T-cell (primary cell): ENCODE measurements around the gene ARHGEF12. TPM values are rescaled to one million over a fixed set of nuclear protein-coding genes. Genes with fewer than 3 reads are reported as not detected.

Experiments used
- ATAC-seq, 4 experiments: fragments of 200-7000 bp in 3 of 4; fragments of 150-1000 bp in 1 of 4; cut with Tn5 transposase; replicated peaks in 1 of 4; 1 replicate in 3 of 4; 2 replicates in 1 of 4; pipeline ENCODE4 v1.10.0; 2021; ENCODE audit warnings: moderate library complexity in 3 of 4, mild to moderate bottlenecking in 2 of 4, moderate number of reproducible peaks in 1 of 4
- CTCF ChIA-PET, 2 donors: fragments of 300-600 bp; sonication (Branson Sonifier 250); formaldehyde crosslinking; loops; one replicate each; lab custom pipeline; 2022; ENCODE audit warnings: antibody characterized with exemption in 2 of 2; lab: Charles Lee
- POLR2A ChIA-PET, 2 donors: fragments of 300-600 bp; sonication (Branson Sonifier 250); formaldehyde crosslinking; loops; one replicate each; lab custom pipeline; 2022; ENCODE audit warnings: antibody characterized with exemption in 2 of 2; lab: Charles Lee
- DNase-seq, 35 experiments: peaks; one replicate each; pipeline versions ENCODE4 v3.0.0 to v3.0.0-alpha.2; 2013 to 2023
- H3K27ac ChIP-seq: one replicate; pipeline ENCODE4 v1.5.1; 2013; ENCODE audit warnings: low read length
- H3K27me3 ChIP-seq, 2 experiments: replicated peaks in 1 of 2; 1 replicate in 1 of 2; 2 replicates in 1 of 2; pipeline versions ENCODE4 v1.6.1 to v1.7.0; 2013; ENCODE audit warnings: low read length in 1 of 2, mixed read lengths in 1 of 2; ENCODE audit not compliant: control insufficient read depth in 2 of 2, insufficient read depth in 2 of 2; ENCODE audit errors: extremely low read depth in 1 of 2
- H3K36me3 ChIP-seq, 2 donors: 1 replicate in 1 of 2; 2 replicates in 1 of 2; pipeline versions ENCODE4 v1.6.1 to v1.7.0; 2013; ENCODE audit warnings: low read length in 1 of 2; ENCODE audit not compliant: control insufficient read depth in 2 of 2, insufficient read depth in 1 of 2; ENCODE audit errors: extremely low read depth in 1 of 2
- H3K4me1 ChIP-seq, 2 experiments: 1 replicate in 1 of 2; 2 replicates in 1 of 2; pipeline versions ENCODE4 v1.6.1 to v1.7.0; 2013; ENCODE audit warnings: low read length in 2 of 2, mixed read lengths in 1 of 2; ENCODE audit not compliant: insufficient read depth in 2 of 2, control insufficient read depth in 1 of 2; ENCODE audit errors: extremely low read depth in 1 of 2
- H3K4me3 ChIP-seq, 2 donors: 1 replicate in 1 of 2; 2 replicates in 1 of 2; pipeline versions ENCODE4 v1.5.1 to v1.7.0; 2013; ENCODE audit warnings: mild to moderate bottlenecking in 2 of 2, low read length in 1 of 2, moderate library complexity in 1 of 2; ENCODE audit not compliant: control insufficient read depth in 1 of 2; ENCODE audit errors: extremely low read depth in 1 of 2
- H3K9me3 ChIP-seq: 2 replicates; pipeline ENCODE4 v1.7.0; 2013
- H3K27ac Mint-ChIP-seq, 2 donors: one replicate each; pipeline ENCODE4 v1.8.0; 2020 to 2021; ENCODE audit warnings: mild to moderate bottlenecking in 2 of 2, mixed read lengths in 2 of 2
- H3K27me3 Mint-ChIP-seq, 2 donors: one replicate each; pipeline ENCODE4 v1.8.0; 2021 to 2022; ENCODE audit warnings: mixed read lengths in 2 of 2
- H3K36me3 Mint-ChIP-seq: one replicate; pipeline ENCODE4 v1.8.0; 2021; ENCODE audit warnings: mixed read lengths
- H3K4me1 Mint-ChIP-seq, 3 donors: one replicate each; pipeline ENCODE4 v1.8.0; 2020 to 2022; ENCODE audit warnings: mixed read lengths in 3 of 3, mild to moderate bottlenecking in 1 of 3
- H3K4me3 Mint-ChIP-seq, 3 donors: one replicate each; pipeline ENCODE4 v1.8.0; 2020 to 2022; ENCODE audit warnings: mild to moderate bottlenecking in 3 of 3, mixed read lengths in 3 of 3, moderate library complexity in 3 of 3
- H3K9me3 Mint-ChIP-seq, 3 donors: one replicate each; pipeline ENCODE4 v1.8.0; 2020 to 2022; ENCODE audit warnings: mixed read lengths in 3 of 3
- WGBS: methylation state at CpG from one replicate; pipeline ENCODE4 v1.1.5; 2013; ENCODE audit warnings: missing lambda C conversion rate; ENCODE audit not compliant: insufficient coverage; 5-methylcytosine and 5-hydroxymethylcytosine counted together
- total RNA-seq, 35 experiments: library from RNA in 6 of 35; stranded (reverse) in 6 of 35; fragments of 120-200 nt in 1 of 35; gene quantifications; one replicate each; pipeline versions ENCODE4 v1.2.1 to v1.2.4 and lab custom pipeline; 2013 to 2026

The ARHGEF12 gene
- total RNA-seq, 5 donors from 2014 or later (not counting 1 experiment from before 2014, with no cell fraction given), result 4.8 to 12.8 (median 8.0) TPM

GRCh38 chr11:120333801-120334200 lies 2.4 kb upstream of the ARHGEF12 start:
- CTCF ChIA-PET, result interaction anchor here (0.6 to 2.2 kb wide), 7 partner anchors 9 to 861 kb away, joined by 3 to 10 read pairs (median 4); partner anchors contain the start of gene NECTIN1 (in 1 of the 2)
- Histone ChIP-seq H3K27me3 (peaks cover 13 to 14% of the 10 kb centered on the region in 2 experiments), H3K36me3 (no peaks in the 10 kb centered on the region), H3K9me3 (peaks cover 2% of the 10 kb centered on the region), H3K4me3 (no peak overlapping the region), H3K4me1 (peaks cover 12 to 20% of the 10 kb centered on the region in 2 experiments), H3K27ac (no peak overlapping the region)
- POLR2A ChIA-PET, result interaction anchor here in 1 of 2 donors (0.6 kb wide), 2 partner anchors 98 to 667 kb away, joined by 3 to 4 read pairs; no protein-coding TSS in a partner anchor
- Mint-ChIP-seq H3K36me3 (no peaks in the 10 kb centered on the region), H3K4me3 (no peak overlapping the region), H3K27ac (no peak overlapping the region), H3K27me3 (peaks cover 39 to 44% of the 10 kb centered on the region in 2 donors), H3K9me3 (no peaks in the 10 kb centered on the region), H3K4me1 (peaks cover 18 to 25% (median 24%) of the 10 kb centered on the region in 3 donors)
- ATAC-seq, result no peak
- DNase-seq, result no peak
- WGBS, result no CpG with 5 or more reads among the region's 1 CpG

DNA sequence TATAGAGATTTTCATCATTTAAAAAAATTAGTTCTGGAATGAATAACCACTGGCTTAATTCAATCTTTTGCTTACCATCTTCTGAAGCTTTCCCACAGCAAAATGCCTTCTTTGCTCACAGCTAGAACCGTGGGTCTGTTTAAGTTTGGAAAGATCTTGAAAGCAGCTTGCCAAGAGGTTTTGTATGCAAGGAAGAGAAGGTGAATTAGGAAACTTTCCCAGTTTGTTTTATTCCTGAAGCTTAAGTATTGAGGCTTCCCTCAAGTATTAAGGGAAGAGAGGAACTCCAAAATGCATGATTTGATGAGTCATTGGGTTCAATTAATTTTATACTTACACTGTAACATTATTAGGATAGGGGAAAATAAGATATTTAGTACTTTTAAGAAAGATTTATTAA lies 1.9 kb upstream of the ARHGEF12 start:
- H3K4me3 Mint-ChIP-seq, result no peak overlapping the region
- peaks cover 2% of the 10 kb centered on the region for H3K9me3 ChIP-seq
- ATAC-seq (no peak), DNase-seq (no peak)
- H3K27ac Mint-ChIP-seq, result no peak overlapping the region
- H3K36me3 ChIP-seq, result no peaks in the 10 kb centered on the region
- H3K4me3 ChIP-seq, result no peak overlapping the region
- H3K9me3 Mint-ChIP-seq, result no peaks in the 10 kb centered on the region
- WGBS, result no CpG with 5 or more reads among the region's 1 CpG
- ChIA-PET CTCF (interaction anchor here (0.7 to 2.2 kb wide), 11 partner anchors 8 to 860 kb away, joined by 3 to 8 read pairs (median 4); no protein-coding TSS in a partner anchor), POLR2A (interaction anchor here (0.6 kb wide), 3 partner anchors 13 to 666 kb away, joined by 3 to 4 read pairs (median 4); no protein-coding TSS in a partner anchor)
- peaks cover 20 to 30% (median 27%) of the 10 kb centered on the region in 3 donors for H3K4me1 Mint-ChIP-seq
- H3K27me3 ChIP-seq, result peaks cover 12 to 14% of the 10 kb centered on the region in 2 experiments
- H3K27ac ChIP-seq, result no peak overlapping the region
- H3K27me3 Mint-ChIP-seq, result peaks cover 39 to 47% of the 10 kb centered on the region in 2 donors
- H3K4me1 ChIP-seq, result peaks cover 12 to 20% of the 10 kb centered on the region in 2 experiments
- no peaks in the 10 kb centered on the region for H3K36me3 Mint-ChIP-seq

GRCh38 chr11:120334894-120335462 lies 1.2 kb upstream of the ARHGEF12 start:
- Histone ChIP-seq H3K36me3 (no peaks in the 10 kb centered on the region), H3K27me3 (peaks cover 10 to 14% of the 10 kb centered on the region in 2 experiments), H3K4me1 (peaks cover 12 to 20% of the 10 kb centered on the region in 2 experiments), H3K27ac (no peak overlapping the region), H3K4me3 (peak overlapping the region in 1 of 2 donors; percentile 81), H3K9me3 (peaks cover 2% of the 10 kb centered on the region)
- CTCF ChIA-PET, result interaction anchor here (0.6 to 2.2 kb wide), 19 partner anchors 8 to 940 kb away, joined by 3 to 15 read pairs (median 3); no protein-coding TSS in a partner anchor
- peaks cover 42 to 51% of the 10 kb centered on the region in 2 donors for H3K27me3 Mint-ChIP-seq
- H3K4me1 Mint-ChIP-seq, result peaks cover 26 to 36% (median 34%) of the 10 kb centered on the region in 3 donors
- peak in 3 of 4 experiments; percentile 33 to 45 (median 44) for ATAC-seq
- no peak overlapping the region for H3K27ac Mint-ChIP-seq
- H3K4me3 Mint-ChIP-seq, result peak overlapping the region; percentile 51 to 78 (median 62)
- DNase-seq, result peak in 29 of 35 experiments; percentile 11 to 86 (median 42)
- no peaks in the 10 kb centered on the region for H3K9me3 Mint-ChIP-seq
- 0% methylated on average over 2 of the region's 8 CpGs for WGBS
- POLR2A ChIA-PET, result interaction anchor here in 1 of 2 donors (0.6 kb wide), 1 partner anchor 13 kb away, joined by 4 read pairs; no protein-coding TSS in a partner anchor
- H3K36me3 Mint-ChIP-seq, result no peaks in the 10 kb centered on the region

DNA sequence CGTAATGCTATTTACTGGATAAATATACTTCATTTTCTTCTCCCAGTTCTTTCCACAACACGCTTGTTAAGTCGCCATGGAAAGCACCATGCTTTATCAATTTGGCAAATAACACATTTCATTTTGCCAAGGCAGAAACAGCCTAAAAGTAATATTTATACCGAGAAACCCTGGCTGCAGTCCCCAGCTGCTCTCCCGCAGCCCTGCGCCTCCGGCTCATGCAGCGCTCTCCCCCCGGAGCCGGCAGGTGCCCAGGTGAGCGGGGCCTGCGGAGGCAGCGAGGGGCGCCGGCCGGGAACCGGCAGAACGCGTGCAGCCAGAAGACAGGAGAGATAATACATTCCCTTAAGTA lies 681 bp upstream of the ARHGEF12 start:
- peaks cover 32 to 41% (median 36%) of the 10 kb centered on the region in 3 donors for H3K4me1 Mint-ChIP-seq
- Histone ChIP-seq H3K36me3 (no peaks in the 10 kb centered on the region), H3K27me3 (peaks cover 8 to 14% of the 10 kb centered on the region in 2 experiments), H3K27ac (no peak overlapping the region), H3K4me1 (peaks cover 12 to 20% of the 10 kb centered on the region in 2 experiments), H3K4me3 (peak overlapping the region; percentile 73 to 81), H3K9me3 (peaks cover 2% of the 10 kb centered on the region)
- ATAC-seq (peak in 3 of 4 experiments; percentile 29 to 52 (median 38)), DNase-seq (peak in 10 of 35 experiments; percentile 1 to 27 (median 6))
- POLR2A ChIA-PET, result no interaction called here
- no peaks in the 10 kb centered on the region for H3K36me3 Mint-ChIP-seq
- H3K27me3 Mint-ChIP-seq, result peaks cover 42 to 53% of the 10 kb centered on the region in 2 donors
- H3K9me3 Mint-ChIP-seq, result no peaks in the 10 kb centered on the region
- WGBS, result 2% methylated on average over 12 of the region's 19 CpGs
- H3K4me3 Mint-ChIP-seq, result peak overlapping the region; percentile 51 to 78 (median 62)
- CTCF ChIA-PET, result interaction anchor here (0.6 to 2.2 kb wide), 15 partner anchors 8 to 859 kb away, joined by 3 to 15 read pairs (median 4); no protein-coding TSS in a partner anchor
- H3K27ac Mint-ChIP-seq, result no peak overlapping the region

DNA sequence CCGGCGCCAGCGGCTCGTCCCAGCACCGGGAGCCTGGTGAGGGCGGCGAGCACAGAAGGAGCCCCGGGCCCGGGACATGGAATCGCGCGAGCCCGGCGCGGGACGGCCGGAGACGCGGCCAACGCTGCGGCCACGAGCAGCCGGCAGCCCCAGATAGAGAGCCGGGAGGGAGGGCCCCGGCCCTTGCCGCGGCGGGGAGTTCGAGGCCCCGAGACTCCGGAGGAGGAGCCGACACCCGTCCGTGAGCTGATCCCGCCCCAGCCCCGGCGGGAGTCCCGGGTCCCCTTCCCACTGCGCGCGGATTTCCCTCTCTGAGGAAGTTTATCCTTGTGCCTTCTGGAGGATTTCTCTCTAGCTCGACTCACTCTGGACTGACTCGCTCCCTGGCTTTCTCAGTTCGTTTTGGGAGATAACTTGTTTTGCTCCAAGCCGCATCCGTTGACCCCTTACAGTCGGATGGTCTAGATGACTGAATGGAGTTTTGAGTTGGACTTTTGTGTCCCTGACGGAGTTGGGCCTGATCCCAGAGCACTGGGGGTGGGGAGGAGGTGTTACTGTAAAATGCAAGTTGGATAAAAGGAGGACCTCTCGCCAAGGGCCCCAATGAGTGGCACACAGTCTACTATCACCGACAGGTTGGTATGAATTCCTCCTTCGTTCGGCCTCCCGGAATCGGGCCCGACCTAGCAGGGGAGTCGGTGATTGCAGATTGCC lies 585 bp downstream of the ARHGEF12 start:
- Histone ChIP-seq H3K27me3 (peaks cover 13 to 16% of the 10 kb centered on the region in 2 experiments), H3K27ac (no peak overlapping the region), H3K4me3 (peak overlapping the region; percentile 73 to 81), H3K9me3 (peaks cover 3% of the 10 kb centered on the region), H3K36me3 (no peaks in the 10 kb centered on the region), H3K4me1 (peaks cover 12 to 20% of the 10 kb centered on the region in 2 experiments)
- Mint-ChIP-seq H3K4me1 (peaks cover 34 to 41% (median 38%) of the 10 kb centered on the region in 3 donors), H3K4me3 (peak overlapping the region; percentile 84 to 92 (median 85)), H3K27ac (peak overlapping the region; percentile 55 to 74), H3K36me3 (no peaks in the 10 kb centered on the region), H3K9me3 (no peaks in the 10 kb centered on the region), H3K27me3 (peaks cover 44 to 60% of the 10 kb centered on the region in 2 donors)
- peak in 3 of 4 experiments; percentile 16 to 36 (median 26) for ATAC-seq
- POLR2A ChIA-PET, result no interaction called here
- CTCF ChIA-PET, result no interaction called here
- WGBS, result 1% methylated on average over 42 of the region's 56 CpGs
- peak in 12 of 35 experiments; percentile 3 to 32 (median 14) for DNase-seq
